Nephron (organoid): ENCODE data around the gene NUFIP2.

ENCODE experiments used
- H3K27ac Mint-ChIP-seq, 3 experiments: 2 replicates each; pipeline ENCODE4 v1.8.0; 2020; ENCODE audit warnings: mixed read lengths in 3 of 3, mild to moderate bottlenecking in 2 of 3, moderate library complexity in 1 of 3
- H3K27me3 Mint-ChIP-seq: 2 replicates; pipeline ENCODE4 v1.8.0; 2021; ENCODE audit warnings: low read depth, mild to moderate bottlenecking, moderate library complexity, mixed read lengths
- H3K36me3 Mint-ChIP-seq: 2 replicates; pipeline ENCODE4 v1.8.0; 2020; ENCODE audit warnings: low read depth, mixed read lengths
- H3K4me1 Mint-ChIP-seq: 2 replicates; pipeline ENCODE4 v1.8.0; 2020; ENCODE audit warnings: mixed read lengths
- H3K4me3 Mint-ChIP-seq, 3 experiments: 2 replicates each; pipeline ENCODE4 v1.8.0; 2020; ENCODE audit warnings: mild to moderate bottlenecking in 3 of 3, mixed read lengths in 3 of 3, moderate library complexity in 2 of 3
- H3K9me3 Mint-ChIP-seq: 2 replicates; pipeline ENCODE4 v1.8.0; 2020; ENCODE audit warnings: mixed read lengths
- CTCF ChIP-seq, 3 experiments: fragments of 200-600 bp; sonication (generic); IDR thresholded peaks; one replicate each; pipeline ENCODE4 v1.5.0; 2021; ENCODE audit warnings: antibody characterized with exemption in 3 of 3; ENCODE audit not compliant: unreplicated experiment in 3 of 3

NUFIP2 gene

GRCh38 chr17:29215174-29215573 is 78.8 kb downstream of the NUFIP2 start:
- no peaks in the 10 kb centered on the region for H3K9me3 Mint-ChIP-seq
- no peak for TF ChIP-seq CTCF (IDR thresholded peaks at IDR 0.05; ENCODE audit: unreplicated experiment in 3 of 3)
- peaks cover 14% of the 10 kb centered on the region for H3K4me1 Mint-ChIP-seq
- H3K27me3 Mint-ChIP-seq, result peaks cover 11% of the 10 kb centered on the region
- H3K27ac Mint-ChIP-seq, result no peak overlapping the region
- H3K36me3 Mint-ChIP-seq, result no peaks in the 10 kb centered on the region
- H3K4me3 Mint-ChIP-seq, result no peak overlapping the region

- TF ChIP-seq CTCF (IDR thresholded peaks at IDR 0.05; ENCODE audit: unreplicated experiment in 3 of 3), result no peak
- Mint-ChIP-seq H3K9me3 (no peaks in the 10 kb centered on the region), H3K27me3 (peaks cover 11% of the 10 kb centered on the region)
Observed at GRCh38 chr17:29214215-29215146, 79.5 kb downstream of the NUFIP2 start.

GRCh38 chr17:29212681-29213121 is 81.2 kb downstream of the NUFIP2 start:
- H3K9me3 Mint-ChIP-seq, result no peaks in the 10 kb centered on the region
- no peak overlapping the region for H3K27ac Mint-ChIP-seq
- H3K4me3 Mint-ChIP-seq, result no peak overlapping the region
- peaks cover 11% of the 10 kb centered on the region for H3K27me3 Mint-ChIP-seq
- no peaks in the 10 kb centered on the region for H3K36me3 Mint-ChIP-seq
- TF ChIP-seq CTCF (IDR thresholded peaks at IDR 0.05; ENCODE audit: unreplicated experiment in 3 of 3), result no peak
- H3K4me1 Mint-ChIP-seq, result peaks cover 8% of the 10 kb centered on the region

More at GRCh38 chr17:29214215-29215146, 79.5 kb downstream of the NUFIP2 start:
- Mint-ChIP-seq H3K4me3 (no peak overlapping the region), H3K36me3 (no peaks in the 10 kb centered on the region), H3K4me1 (peaks cover 11% of the 10 kb centered on the region), H3K27ac (no peak overlapping the region)

GRCh38 chr17:29212094-29212631 is 81.8 kb downstream of the NUFIP2 start:
- no peak for TF ChIP-seq CTCF (IDR thresholded peaks at IDR 0.05; ENCODE audit: unreplicated experiment in 3 of 3)
- Mint-ChIP-seq H3K27ac (no peak overlapping the region), H3K9me3 (no peaks in the 10 kb centered on the region), H3K4me3 (no peak overlapping the region), H3K36me3 (no peaks in the 10 kb centered on the region), H3K4me1 (peaks cover 8% of the 10 kb centered on the region), H3K27me3 (peaks cover 8% of the 10 kb centered on the region)

- peaks cover 8% of the 10 kb centered on the region for H3K4me1 Mint-ChIP-seq
- TF ChIP-seq CTCF (IDR thresholded peaks at IDR 0.05; ENCODE audit: unreplicated experiment in 3 of 3), result no peak
- no peaks in the 10 kb centered on the region for H3K9me3 Mint-ChIP-seq
Observed at GRCh38 chr17:29210879-29211278, 83.1 kb downstream of the NUFIP2 start.

More at GRCh38 chr17:29210879-29211278, 83.1 kb downstream of the NUFIP2 start:
- H3K27ac Mint-ChIP-seq, result no peak overlapping the region
- H3K27me3 Mint-ChIP-seq, result peaks cover 7% of the 10 kb centered on the region
- no peak overlapping the region for H3K4me3 Mint-ChIP-seq
- H3K36me3 Mint-ChIP-seq, result no peaks in the 10 kb centered on the region
